Measurements from ENCODE around the gene FAM20C.

The FAM20C gene

GRCh38 chr7:159370-160270 is 32.8 kb upstream of the FAM20C start:
- DNase-seq = no peak

- no peak for DNase-seq
Measured at GRCh38 chr7:160958-161725, 31.2 kb upstream of the FAM20C start.

- DNase-seq = no peak
Measured at GRCh38 chr7:162632-163297, 29.6 kb upstream of the FAM20C start.

- no peak for DNase-seq
Measured at GRCh38 chr7:163298-163695, 29.1 kb upstream of the FAM20C start.

- DNase-seq = no peak
Measured at GRCh38 chr7:163971-164881, 28.1 kb upstream of the FAM20C start.

GRCh38 chr7:164882-165660 is 27.3 kb upstream of the FAM20C start:
- DNase-seq = no peak

GRCh38 chr7:165661-166337 is 26.6 kb upstream of the FAM20C start:
- DNase-seq = no peak

GRCh38 chr7:166338-167060 is 25.9 kb upstream of the FAM20C start:
- DNase-seq = no peak

GRCh38 chr7:167090-167855 is 25.1 kb upstream of the FAM20C start:
- no peak for DNase-seq

GRCh38 chr7:167976-168791 is 24.2 kb upstream of the FAM20C start:
- no peak for DNase-seq

GRCh38 chr7:169276-170172 is 22.8 kb upstream of the FAM20C start:
- DNase-seq = no peak

GRCh38 chr7:170551-171363 is 21.6 kb upstream of the FAM20C start:
- no peak for DNase-seq

- DNase-seq = no peak
Measured at GRCh38 chr7:171364-171904, 20.9 kb upstream of the FAM20C start.

GRCh38 chr7:171912-172515 is 20.4 kb upstream of the FAM20C start:
- no peak for DNase-seq

- DNase-seq = no peak
Measured at GRCh38 chr7:173209-173918, 19.0 kb upstream of the FAM20C start.

Data from activated gamma-delta T cell treated with Interleukin-2 at 50 U/mL for 16 hours (primary cell).